ENCODE measurements around the gene CD82. TPM values are rescaled to one million over a fixed set of nuclear protein-coding genes. Genes with fewer than 3 reads are reported as not detected.
A peak's percentile ranks its signal among the peaks of the same experiment; 100 is the strongest.
"Not testable (repeated sequence)": the region's sequence is repeated elsewhere in the genome, so short reads cannot be mapped to it uniquely, and the experiment has no call there.

CD82 gene
- polyA plus RNA-seq, 3 donors: 13.4 to 17.2 (median 16.1) TPM

DNA sequence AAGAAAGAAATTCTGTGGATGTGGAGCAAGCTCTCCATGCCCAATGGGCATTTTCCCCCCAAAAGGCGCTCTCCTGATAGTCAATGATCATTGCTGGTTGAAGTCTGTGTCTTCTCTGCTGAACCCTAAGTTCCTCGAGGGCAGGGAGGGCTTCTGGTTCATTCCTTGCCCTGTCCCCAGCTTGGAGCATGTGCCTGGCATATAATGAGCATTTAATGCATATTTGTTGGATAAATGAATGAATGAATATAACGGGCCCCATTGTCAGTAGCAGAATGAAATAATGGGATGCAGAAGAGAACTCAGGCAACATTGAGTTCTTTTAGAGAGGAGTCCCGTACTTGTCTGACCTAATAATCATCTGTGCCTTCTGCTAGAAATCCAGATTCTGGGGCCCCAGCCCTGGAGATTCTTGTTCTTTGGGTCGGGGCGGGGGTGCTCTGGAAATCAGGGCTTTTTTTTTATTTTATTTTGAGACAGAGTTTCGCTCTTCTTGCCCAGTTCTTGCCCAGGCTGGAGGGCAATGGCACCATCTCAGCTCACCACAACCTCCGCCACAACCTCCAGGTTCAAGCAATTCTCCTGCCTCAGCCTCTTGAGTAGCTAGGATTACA is 64.4 kb downstream of the CD82 start:
- DNase-seq: no peak

DNA sequence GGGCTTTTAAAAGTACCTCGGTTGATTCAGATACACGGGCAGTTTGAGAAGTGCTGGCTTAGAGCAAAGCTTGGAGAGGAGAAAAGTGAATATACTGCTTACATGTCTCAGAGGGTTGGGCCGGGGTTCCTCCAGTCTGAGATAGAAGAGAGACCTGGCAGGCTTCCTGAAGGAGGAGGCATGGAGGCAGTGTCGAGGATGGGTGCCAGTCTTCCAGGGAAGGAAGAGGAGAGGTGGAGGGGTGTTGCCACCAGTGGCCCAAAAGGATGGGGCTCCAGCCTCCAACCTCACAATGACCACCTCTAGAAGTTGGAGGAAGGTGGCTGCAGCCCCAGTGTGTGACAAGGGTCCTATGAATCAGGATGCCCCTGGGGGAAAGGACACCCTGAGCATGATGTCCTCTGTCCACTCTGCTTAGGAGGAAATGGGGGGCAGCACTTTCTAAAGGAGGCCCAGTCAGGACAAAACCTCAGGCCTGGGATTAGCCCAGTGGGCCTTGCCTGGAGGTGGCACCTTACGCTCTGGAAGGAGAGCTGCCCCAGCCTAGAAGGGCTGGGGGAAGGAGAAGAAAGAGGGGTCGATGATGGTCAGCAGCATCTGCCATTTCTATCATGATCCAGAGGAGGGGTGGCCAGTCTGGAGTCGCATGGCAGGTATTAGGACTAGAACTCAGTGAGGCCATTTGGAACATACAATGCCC is 65.2 kb downstream of the CD82 start:
- DNase-seq: no peak

DNA sequence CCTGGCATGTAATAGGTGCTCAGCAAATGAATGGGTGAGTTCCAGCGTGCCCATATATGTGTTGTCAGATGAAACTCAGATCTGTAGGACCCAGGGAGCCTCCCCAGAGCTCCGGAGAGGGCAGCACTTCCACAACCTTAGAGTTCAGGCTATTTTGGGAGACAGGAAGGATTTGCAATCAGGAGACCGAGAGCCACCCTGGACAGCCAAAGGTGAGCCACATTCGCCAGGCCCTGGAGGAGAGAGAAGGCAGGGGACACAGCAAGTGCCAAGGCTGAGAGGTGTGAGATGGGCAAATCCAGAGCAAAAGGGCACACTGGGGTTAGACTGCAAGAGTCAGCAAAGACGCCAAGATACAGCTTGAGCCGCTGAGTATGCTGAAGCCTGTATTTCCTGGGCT is 66.4 kb downstream of the CD82 start:
- no peak for DNase-seq

DNA sequence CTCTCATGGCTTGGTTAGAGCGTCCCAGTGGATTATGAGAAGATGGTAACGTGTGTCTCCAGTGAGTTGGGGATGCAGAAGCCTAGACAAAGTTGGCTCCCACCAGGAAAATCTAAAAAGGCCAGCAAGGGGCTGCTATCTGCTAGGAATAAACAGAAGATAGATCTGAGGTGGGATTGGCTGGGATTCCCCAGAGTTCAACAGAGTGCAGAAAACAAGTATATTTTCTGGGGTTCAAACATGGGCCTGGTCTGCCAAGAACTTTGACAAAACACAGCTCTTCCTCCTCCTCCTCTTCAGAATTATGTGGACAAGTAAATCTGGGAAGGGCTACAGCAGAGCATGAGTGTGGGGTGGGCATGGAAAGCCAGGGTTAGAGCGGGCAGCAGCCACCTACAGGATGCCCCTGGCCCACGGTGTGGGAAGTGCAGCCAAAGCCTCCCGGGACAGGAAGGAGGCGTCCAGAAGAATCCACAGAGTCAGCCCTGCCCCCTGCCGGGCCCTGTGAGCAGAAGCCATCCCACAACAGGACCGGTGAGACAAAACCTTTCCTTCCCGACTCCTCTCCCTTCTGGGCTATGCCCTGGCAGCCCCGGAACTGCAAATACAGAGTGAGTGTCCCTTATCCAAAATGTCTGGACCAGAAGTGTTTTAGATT is 67.1 kb downstream of the CD82 start:
- no peak for DNase-seq

GRCh38 chr11:44633641-44634040 is 68.2 kb downstream of the CD82 start:
- no peak for DNase-seq

GRCh38 chr11:44634401-44635281 is 69.2 kb downstream of the CD82 start:
- peak; percentile 90 for DNase-seq

DNA sequence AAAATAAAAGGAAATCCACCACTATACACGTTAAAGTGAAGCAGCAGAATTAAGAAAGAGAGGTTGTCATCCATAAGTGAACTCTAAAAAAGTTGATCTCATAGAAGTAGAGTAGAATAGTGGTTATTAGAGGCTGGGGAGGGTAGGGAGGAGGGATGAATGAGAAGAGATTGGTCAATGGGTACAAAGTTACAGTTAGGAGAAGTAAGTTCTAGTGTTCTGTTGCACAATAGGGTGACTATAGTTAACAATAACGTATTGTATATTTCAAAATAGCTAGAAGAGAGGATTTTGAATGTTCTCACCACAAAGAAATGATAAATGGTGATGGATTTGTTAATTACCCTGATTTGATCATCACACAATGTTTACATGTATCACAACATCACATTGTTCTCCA is 72.0 kb downstream of the CD82 start:
- no peak for DNase-seq

- DNase-seq: no peak
These were observed 72.6 kb downstream of the CD82 start for GRCh38 chr11:44638032-44638431.

- DNase-seq: no peak
These were observed 77.8 kb downstream of the CD82 start for GRCh38 chr11:44643217-44643616.

DNA sequence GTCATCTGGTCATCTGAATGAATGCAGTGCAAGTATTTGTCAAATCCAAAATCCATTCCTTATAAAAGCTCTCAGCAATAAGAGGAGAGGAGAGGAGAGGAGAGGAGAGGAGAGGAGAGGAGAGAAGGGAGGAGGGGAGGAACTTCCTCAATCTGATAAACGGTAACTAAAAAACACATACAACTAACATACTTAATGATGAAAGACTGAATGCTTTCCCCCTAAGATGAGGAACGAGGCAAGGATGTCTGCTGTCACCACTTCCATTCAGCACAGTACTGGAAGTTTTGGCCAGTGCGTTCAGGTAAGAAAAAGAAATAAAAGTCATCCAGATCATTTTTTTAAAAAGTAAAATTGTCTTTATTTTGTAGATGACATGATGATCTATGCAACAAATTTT is 80.4 kb downstream of the CD82 start:
- no peak for DNase-seq

- not testable (repeated sequence) for DNase-seq
These were observed 81.9 kb downstream of the CD82 start for GRCh38 chr11:44647255-44647955.

DNA sequence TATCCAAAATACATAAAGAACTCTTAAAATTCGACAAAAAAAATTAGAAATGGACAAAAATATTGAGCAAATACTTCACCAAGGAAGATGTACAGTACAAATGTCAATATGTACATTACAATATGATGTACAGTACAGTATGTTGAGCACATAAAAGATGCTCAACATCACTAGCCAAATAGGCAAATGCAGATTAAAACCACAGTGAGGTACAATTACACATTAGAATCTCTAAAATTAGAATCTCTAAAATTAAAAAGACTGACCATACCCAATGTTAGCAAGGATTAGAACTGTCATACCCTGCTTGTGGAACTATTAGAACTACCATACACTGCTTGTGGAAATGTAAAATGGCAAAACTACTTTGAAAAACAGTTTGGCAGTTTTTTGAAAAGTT is 82.6 kb downstream of the CD82 start:
- DNase-seq: no peak

- no peak for DNase-seq
These were observed 86.2 kb downstream of the CD82 start for GRCh38 chr11:44651535-44652155.

GRCh38 chr11:44652901-44653644 is 87.6 kb downstream of the CD82 start:
- no peak for DNase-seq

GRCh38 chr11:44654057-44654456 is 88.6 kb downstream of the CD82 start:
- DNase-seq: no peak

DNA sequence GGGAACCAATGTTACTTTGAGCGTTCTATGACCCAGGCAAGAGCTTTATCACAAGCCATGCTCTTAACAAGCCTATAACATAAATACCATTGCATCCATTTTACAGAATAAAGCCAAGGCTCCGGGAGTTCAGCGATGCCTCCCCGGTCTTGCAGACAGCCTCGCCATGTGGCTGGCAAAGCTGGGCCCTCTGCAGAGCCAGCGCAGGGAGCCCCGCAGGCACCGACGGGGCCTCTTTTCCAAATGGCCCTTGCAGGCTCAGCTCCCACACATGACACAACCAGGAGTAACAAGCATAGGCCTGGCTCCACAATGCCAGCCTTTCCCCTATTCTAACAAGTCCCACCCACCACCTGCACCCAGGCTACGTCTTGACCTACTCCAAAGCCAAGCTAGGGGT is 89.1 kb downstream of the CD82 start:
- no peak for DNase-seq

- no peak for DNase-seq
These were observed 92.5 kb downstream of the CD82 start for GRCh38 chr11:44657836-44658505.

DNA sequence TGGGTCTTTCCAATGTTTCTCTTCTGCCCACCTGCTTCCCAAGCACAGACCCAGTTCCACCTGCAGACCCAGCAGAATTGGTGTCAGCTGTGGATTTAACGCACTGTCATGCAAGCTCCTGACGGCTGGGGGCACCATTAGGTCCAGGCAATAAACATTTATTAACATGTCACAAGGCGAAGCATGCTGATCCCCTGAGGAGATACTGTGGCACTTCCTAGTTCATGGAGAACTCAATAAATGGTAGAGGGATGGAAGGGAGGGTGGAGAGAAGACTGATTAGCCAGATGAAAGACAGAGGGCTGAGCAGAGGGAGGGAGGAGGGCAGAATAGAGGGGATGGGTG is 93.0 kb downstream of the CD82 start:
- DNase-seq: no peak

- no peak for DNase-seq
These were observed 94.2 kb downstream of the CD82 start for GRCh38 chr11:44659641-44660040.

- not testable (repeated sequence) for DNase-seq
These were observed 95.1 kb downstream of the CD82 start for GRCh38 chr11:44660535-44660934.

Measured in renal pelvis (tissue), 4 donors.